Left ventricle myocardium inferior (tissue), 1 donor: ENCODE results near the gene SESTD1. TPM values are rescaled to one million over a fixed set of nuclear protein-coding genes. Genes with fewer than 3 reads are reported as not detected.
A peak's percentile ranks its signal among the peaks of the same experiment; 100 is the strongest.

Experiments
- DNase-seq: peaks from one replicate; pipeline ENCODE4 v3.0.0-alpha.2; 2020
- H3K27ac ChIP-seq: fragments of 200-600 bp; replicated peaks from 2 replicates; pipeline ENCODE4 v1.8.0; 2021
- H3K27me3 ChIP-seq: fragments of 200-600 bp; 2 replicates; pipeline ENCODE4 v1.8.0; 2021; ENCODE audit warnings: low read depth
- H3K36me3 ChIP-seq: fragments of 200-600 bp; 2 replicates; pipeline ENCODE4 v1.8.0; 2021
- H3K4me1 ChIP-seq: fragments of 200-600 bp; 2 replicates; pipeline ENCODE4 v1.8.0; 2021
- H3K4me3 ChIP-seq: fragments of 200-600 bp; 2 replicates; pipeline ENCODE4 v1.8.0; 2021; ENCODE audit warnings: mild to moderate bottlenecking, moderate library complexity
- H3K9me3 ChIP-seq: fragments of 200-600 bp; replicated peaks from 2 replicates; pipeline ENCODE4 v1.8.0; 2021
- intact Hi-C: fragments of 100-400 bp; cut with micrococcal nuclease; formaldehyde crosslinking; loops from one replicate; pipeline ENCODE4 v1.11.0; 2022
- total RNA-seq: library from RNA; stranded (reverse); fragmentation: NEBNext Ultra II Directional; extraction: Animal tissue kit (Norgen Biotek cat#: 25700); gene quantifications from one replicate; pipeline ENCODE4 v1.2.1, GENCODE V29; 2021
- TF ChIP-seq, protein P1 (sequence below): fragments of 200-600 bp; IDR thresholded peaks from 2 replicates; pipeline ENCODE4 v1.8.0; 2021; ENCODE audit warnings: antibody characterized with exemption, mild to moderate bottlenecking, borderline replicate concordance
- donor health status: DM: no; HTN: yes; CAD: no; lungs with severe emphysema.

SESTD1 gene
- total RNA-seq, 1 donor from 2014 or later, result 33.7 TPM

DNA sequence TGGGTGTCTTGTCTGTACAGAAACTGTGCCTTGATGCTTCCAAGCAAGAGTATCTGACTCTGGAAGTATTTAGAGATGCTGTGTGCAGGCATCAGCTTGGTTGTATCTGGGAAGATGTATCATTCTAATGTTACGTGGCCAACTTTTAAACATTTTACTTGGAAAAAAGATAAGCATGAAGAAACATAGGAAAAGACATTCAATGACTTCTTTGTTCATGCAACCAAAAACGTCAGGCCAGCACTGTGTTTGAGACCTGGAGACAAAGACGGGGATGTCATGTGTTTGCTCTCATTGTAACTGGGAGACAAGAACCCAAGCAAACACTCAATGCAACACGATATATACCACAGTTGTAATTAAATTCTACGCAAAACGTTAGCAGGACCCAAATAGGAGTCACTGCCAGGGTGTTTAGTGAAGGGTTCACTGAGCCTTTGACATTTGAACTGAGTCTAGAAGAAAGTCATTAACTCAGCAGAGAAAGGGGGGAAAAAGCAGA lies 8.9 kb upstream of the SESTD1 start:
- H3K4me3 ChIP-seq, result no peak overlapping the region
- intact Hi-C loops, result no loop called here
- H3K36me3 ChIP-seq, result no peaks in the 10 kb centered on the region
- DNase-seq, result no peak
- peak overlapping the region; percentile 79 for H3K27ac ChIP-seq
- no peaks in the 10 kb centered on the region for H3K27me3 ChIP-seq
- peaks cover 10% of the 10 kb centered on the region for H3K4me1 ChIP-seq
- TF ChIP-seq, protein P1, sequence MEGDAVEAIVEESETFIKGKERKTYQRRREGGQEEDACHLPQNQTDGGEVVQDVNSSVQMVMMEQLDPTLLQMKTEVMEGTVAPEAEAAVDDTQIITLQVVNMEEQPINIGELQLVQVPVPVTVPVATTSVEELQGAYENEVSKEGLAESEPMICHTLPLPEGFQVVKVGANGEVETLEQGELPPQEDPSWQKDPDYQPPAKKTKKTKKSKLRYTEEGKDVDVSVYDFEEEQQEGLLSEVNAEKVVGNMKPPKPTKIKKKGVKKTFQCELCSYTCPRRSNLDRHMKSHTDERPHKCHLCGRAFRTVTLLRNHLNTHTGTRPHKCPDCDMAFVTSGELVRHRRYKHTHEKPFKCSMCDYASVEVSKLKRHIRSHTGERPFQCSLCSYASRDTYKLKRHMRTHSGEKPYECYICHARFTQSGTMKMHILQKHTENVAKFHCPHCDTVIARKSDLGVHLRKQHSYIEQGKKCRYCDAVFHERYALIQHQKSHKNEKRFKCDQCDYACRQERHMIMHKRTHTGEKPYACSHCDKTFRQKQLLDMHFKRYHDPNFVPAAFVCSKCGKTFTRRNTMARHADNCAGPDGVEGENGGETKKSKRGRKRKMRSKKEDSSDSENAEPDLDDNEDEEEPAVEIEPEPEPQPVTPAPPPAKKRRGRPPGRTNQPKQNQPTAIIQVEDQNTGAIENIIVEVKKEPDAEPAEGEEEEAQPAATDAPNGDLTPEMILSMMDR, result no peak
- H3K9me3 ChIP-seq, result no peaks in the 10 kb centered on the region

DNA sequence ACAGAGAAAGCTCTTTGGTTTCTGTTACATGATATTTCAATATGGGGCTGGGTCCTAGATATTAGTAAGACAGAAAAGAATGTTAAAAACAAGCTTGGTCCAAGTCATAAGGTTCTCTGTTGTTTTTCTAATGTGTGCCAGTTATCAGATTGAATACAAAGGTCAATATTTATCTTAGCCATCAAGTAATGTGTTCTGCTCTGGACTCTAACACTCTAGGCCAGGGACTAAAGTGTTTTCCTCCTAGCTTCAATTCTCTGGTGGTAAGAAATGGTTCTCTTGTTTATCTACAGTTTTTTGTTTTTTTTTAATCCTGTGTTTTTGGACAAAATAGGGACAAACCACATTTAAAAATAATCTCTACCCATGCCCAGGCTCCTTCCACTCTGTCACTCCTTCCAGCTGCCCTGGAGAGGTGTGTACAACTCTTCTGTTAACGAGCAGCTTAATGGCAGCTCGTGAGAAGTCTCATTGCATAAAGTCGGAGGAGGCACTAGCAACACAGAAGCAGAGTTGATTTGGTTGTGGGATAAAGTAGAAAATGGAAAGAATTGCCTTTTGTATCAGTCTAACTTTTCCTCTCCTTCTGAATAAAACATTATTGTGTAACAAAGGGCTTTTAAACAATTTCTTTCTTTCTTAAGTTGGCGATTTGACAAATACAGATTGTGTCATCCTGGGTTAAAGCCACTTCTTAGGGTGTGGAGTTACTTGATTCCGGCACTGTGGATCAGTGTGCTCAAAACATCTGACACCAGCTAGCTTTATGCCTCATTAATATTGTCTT lies 8.0 kb upstream of the SESTD1 start:
- DNase-seq, result no peak
- intact Hi-C loops, result no loop called here
- no peaks in the 10 kb centered on the region for H3K9me3 ChIP-seq
- TF ChIP-seq, protein P1, result no peak
- peak overlapping the region; percentile 79 for H3K27ac ChIP-seq
- no peaks in the 10 kb centered on the region for H3K27me3 ChIP-seq
- peaks cover 10% of the 10 kb centered on the region for H3K4me1 ChIP-seq
- H3K36me3 ChIP-seq, result no peaks in the 10 kb centered on the region
- no peak overlapping the region for H3K4me3 ChIP-seq

DNA sequence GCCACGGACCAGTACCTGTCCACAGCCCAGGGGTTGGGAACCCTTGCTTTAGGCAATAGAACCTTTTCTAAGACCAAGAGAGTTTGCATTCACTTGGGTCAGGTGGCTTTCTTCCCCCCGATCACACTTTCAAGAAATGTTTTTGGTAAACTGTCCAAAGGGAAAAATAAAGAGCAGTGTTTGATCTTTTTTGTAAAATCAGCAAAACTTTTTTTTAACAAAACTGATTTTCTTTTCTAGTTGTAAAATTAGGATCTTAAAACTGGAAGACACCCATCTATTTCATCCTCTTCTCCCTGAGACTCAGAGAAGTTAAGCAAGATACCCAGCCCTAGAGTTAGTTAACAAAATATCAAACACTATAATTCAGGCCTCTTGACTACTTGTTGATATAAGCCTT lies 6.1 kb upstream of the SESTD1 start:
- H3K27ac ChIP-seq, result peak overlapping the region; percentile 79

DNA sequence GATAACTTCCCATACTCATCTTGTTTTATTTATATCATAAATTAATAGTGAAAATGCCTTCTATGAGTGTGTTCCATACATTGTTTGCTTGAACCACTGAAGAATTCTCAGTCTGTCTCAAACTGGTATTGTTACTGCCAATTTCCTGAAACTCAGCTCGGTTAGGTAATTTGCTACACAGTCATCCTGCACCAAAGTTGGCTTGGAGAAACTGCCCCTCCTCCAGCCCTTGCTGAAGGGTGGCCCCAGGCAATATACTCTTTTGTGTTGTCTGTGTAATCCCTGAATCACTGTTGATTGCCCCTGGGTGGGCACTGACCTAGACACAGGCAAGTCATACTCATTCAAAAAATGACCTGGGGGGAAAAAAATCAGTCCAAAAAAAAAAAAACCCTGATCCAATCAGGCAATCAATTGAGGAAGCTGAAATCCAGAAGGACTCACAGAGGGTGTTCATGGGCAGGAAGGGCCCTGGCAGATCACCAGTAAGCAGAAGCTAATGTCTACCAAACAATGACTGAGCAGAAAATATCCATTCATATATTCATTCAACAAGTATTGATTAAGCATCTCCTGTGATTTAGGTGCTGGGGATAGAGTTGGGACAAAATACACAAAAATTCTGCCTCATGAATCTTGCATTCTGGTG lies 3.8 kb upstream of the SESTD1 start:
- Histone ChIP-seq H3K4me3 (no peak overlapping the region), H3K27ac (no peak overlapping the region), H3K4me1 (peaks cover 15% of the 10 kb centered on the region), H3K9me3 (no peaks in the 10 kb centered on the region), H3K36me3 (no peaks in the 10 kb centered on the region), H3K27me3 (no peaks in the 10 kb centered on the region)
- TF ChIP-seq, protein P1, result no peak
- DNase-seq, result no peak
- intact Hi-C loops, result no loop called here

More for the DNA sequence above, 6.1 kb upstream of the SESTD1 start:
- Histone ChIP-seq H3K4me3 (no peak overlapping the region), H3K27me3 (no peaks in the 10 kb centered on the region), H3K4me1 (peaks cover 14% of the 10 kb centered on the region), H3K9me3 (no peaks in the 10 kb centered on the region), H3K36me3 (no peaks in the 10 kb centered on the region)
- no peak for DNase-seq
- intact Hi-C loops, result no loop called here
- TF ChIP-seq, protein P1, result no peak

DNA sequence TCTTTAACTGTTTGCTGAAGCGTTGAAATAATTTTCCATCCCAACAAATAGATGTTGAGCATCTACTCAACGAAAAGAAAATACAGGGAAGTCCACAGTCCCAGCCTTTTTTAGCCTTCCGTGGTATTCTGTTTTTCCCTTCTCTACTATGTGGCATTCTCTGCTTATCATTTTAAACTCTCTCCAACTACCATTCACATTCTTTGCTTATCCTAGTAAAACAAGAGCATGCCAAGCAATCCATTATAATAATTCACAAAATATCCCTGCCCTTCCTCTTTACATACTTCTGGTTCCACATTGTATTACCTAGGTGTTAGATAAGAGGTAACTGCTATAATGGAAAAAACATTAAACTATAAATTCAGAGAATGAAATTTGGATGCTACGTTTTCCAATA lies 1.6 kb upstream of the SESTD1 start:
- Histone ChIP-seq H3K27ac (no peak overlapping the region), H3K4me1 (peaks cover 32% of the 10 kb centered on the region), H3K4me3 (no peak overlapping the region), H3K27me3 (no peaks in the 10 kb centered on the region), H3K36me3 (no peaks in the 10 kb centered on the region), H3K9me3 (no peaks in the 10 kb centered on the region)
- TF ChIP-seq, protein P1, result no peak
- DNase-seq, result no peak
- intact Hi-C loops, result no loop called here
